ENCODE measurements around the gene VPS45.

GRCh38 chr1:150152772-150153456, 85.3 kb downstream of the VPS45 start:
- no peak for TF ChIP-seq CTCF (IDR thresholded peaks at IDR 0.05)
- no peak for TF ChIP-seq YY1 (IDR thresholded peaks at IDR 0.05; ENCODE audit: low read depth)
- no peak for TF ChIP-seq POLR2AphosphoS5 (IDR thresholded peaks at IDR 0.05; ENCODE audit: low read depth, low read length)
- no peak for TF ChIP-seq EZH2phosphoT487 (IDR thresholded peaks at IDR 0.05; ENCODE audit: borderline replicate concordance, low read depth)
- no peak for TF ChIP-seq TAF1 (IDR thresholded peaks at IDR 0.05; ENCODE audit: borderline replicate concordance, low read depth, low read length)
